ENCODE data around the gene IGIP. TPM values are rescaled to one million over a fixed set of nuclear protein-coding genes. Genes with fewer than 3 reads are reported as not detected.

The IGIP gene
- total and polyA plus RNA-seq, 8 donors, result 2.6 to 8.0 (median 5.8) TPM

GRCh38 chr5:140172483-140172882 is 46.7 kb downstream of the IGIP start:
- WGBS, 2 donors, result 61 to 64% methylated on average over 2 of the region's 2 CpGs
- ATAC-seq (no peak), DNase-seq (no peak), FAIRE-seq (no peak)
- peaks cover 0 to 11% (median 9%) of the 10 kb centered on the region in 3 donors for H3K4me1 ChIP-seq
- H3K36me3 ChIP-seq, result no peaks in the 10 kb centered on the region
- TF ChIP-seq CTCF (IDR thresholded peaks at IDR 0.05), result no peak
- H3K27me3 ChIP-seq, result no peaks in the 10 kb centered on the region
- no peak overlapping the region for H3K4me3 ChIP-seq
- H3K9me3 ChIP-seq, result no peaks in the 10 kb centered on the region
- intact Hi-C loops (cut with DNase I), result loop anchor here in 1 of 3 donors (5.0 kb wide), 1 partner anchor 175 kb away; the partner anchor contains the start of gene HBEGF
- no peak overlapping the region for H3K27ac ChIP-seq

- no peak overlapping the region for H3K4me3 ChIP-seq
- no peaks in the 10 kb centered on the region for H3K27me3 ChIP-seq
- H3K4me1 ChIP-seq, result peaks cover 5 to 26% (median 23%) of the 10 kb centered on the region in 3 donors
- ATAC-seq (no peak), FAIRE-seq (no peak), DNase-seq (no peak)
- H3K9me3 ChIP-seq, result no peaks in the 10 kb centered on the region
- no peaks in the 10 kb centered on the region for H3K36me3 ChIP-seq
- H3K27ac ChIP-seq, result peak overlapping the region in 1 of 4 donors; percentile 100
- no peak for TF ChIP-seq CTCF (IDR thresholded peaks at IDR 0.05)
- WGBS, 2 donors, result 74 to 75% methylated on average over 2 of the region's 2 CpGs
- intact Hi-C loops (cut with DNase I), result loop anchor here in 1 of 3 donors (5.0 kb wide), 1 partner anchor 173 kb away; the partner anchor contains the start of gene HBEGF
Observed at GRCh38 chr5:140174014-140174413, 48.3 kb downstream of the IGIP start.

GRCh38 chr5:140174465-140175366 is 49.0 kb downstream of the IGIP start, which contains the start of gene CYSTM1:
CYSTM1 (plus strand) TSS chr5:140175188; CDS start chr5:140194466, 19,278 bp downstream.
- Histone ChIP-seq H3K4me1 (peaks cover 5 to 26% (median 23%) of the 10 kb centered on the region in 3 donors), H3K4me3 (peak within 1 kb of the TSS; percentile 78 to 98 (median 97)), H3K27me3 (no peaks in the 10 kb centered on the region), H3K9me3 (no peaks in the 10 kb centered on the region), H3K27ac (peak within 1 kb of the TSS; percentile 99 to 100 (median 100)), H3K36me3 (no peaks in the 10 kb centered on the region)
- DNase-seq (peak; percentile 96 to 99 (median 99)), ATAC-seq (peak; percentile 86 to 94 (median 90)), FAIRE-seq (no peak)
- intact Hi-C loops (cut with DNase I), result loop anchor here in 1 of 3 donors (5.0 kb wide), 1 partner anchor 173 kb away; the partner anchor contains the start of gene HBEGF
- no peak for TF ChIP-seq CTCF (IDR thresholded peaks at IDR 0.05)
- 2% methylated on average over 57 to 61 of the region's 61 CpGs for WGBS, 2 donors

- intact Hi-C loops (cut with DNase I), result no loop called here
- peak; percentile 68 to 79 (median 70) for ATAC-seq
- peak overlapping the region; percentile 99 to 100 (median 100) for H3K27ac ChIP-seq
- DNase-seq, result peak; percentile 78 to 94 (median 82)
- H3K4me1 ChIP-seq, result peaks cover 12 to 34% (median 30%) of the 10 kb centered on the region in 3 donors
- H3K36me3 ChIP-seq, result no peaks in the 10 kb centered on the region
- no peaks in the 10 kb centered on the region for H3K9me3 ChIP-seq
- H3K27me3 ChIP-seq, result no peaks in the 10 kb centered on the region
- 0% methylated on average over 46 to 58 of the region's 58 CpGs for whole genome bisulfite sequencing, 2 donors
- peak overlapping the region; percentile 78 to 98 (median 97) for H3K4me3 ChIP-seq
- no peak for FAIRE-seq
- no peak for TF ChIP-seq CTCF (IDR thresholded peaks at IDR 0.05)
Observed at GRCh38 chr5:140175367-140176030, 49.8 kb downstream of the IGIP start.

Measured in pancreas (tissue), 10 donors.